A549 treated with ZK216348 at 1 μM for 4 hours (cell line): Measurements from ENCODE around the gene RNF214. TPM values are rescaled to one million over a fixed set of nuclear protein-coding genes. Genes with fewer than 3 reads are reported as not detected.

Experiments
- total RNA-seq: library from RNA; stranded (reverse); fragments of 200-300 nt; extraction: Qiagen RNA extraction; gene quantifications from 5 replicates; pipeline ENCODE4 v1.2.3, GENCODE V29; 2022; ENCODE audit warnings: low read depth

The RNF214 gene
- total RNA-seq: 9.1 to 12.9 TPM (median 10.4 TPM) in 5 replicates

GRCh38 chr11:117232092-117232878 lies at the start of gene RNF214:
RNF214 (plus strand) TSS chr11:117232671; CDS start chr11:117234273, 1,602 bp downstream.

GRCh38 chr11:117199053-117199915 lies 33.2 kb upstream of the RNF214 start, which contains the start of gene TAGLN:
TAGLN (plus strand) TSS chr11:117199370; CDS start chr11:117203014, 3,644 bp downstream.

GRCh38 chr11:117231842-117232091 lies 704 bp upstream of the RNF214 start, which contains the start of gene PCSK7:
PCSK7 (minus strand) TSS chr11:117232073; CDS start chr11:117229844, 2,229 bp downstream.

GRCh38 chr11:117290809-117291396 lies 58.4 kb downstream of the RNF214 start, which contains the start of gene BACE1-AS:
BACE1-AS (plus strand) TSS chr11:117291346.

DNA sequence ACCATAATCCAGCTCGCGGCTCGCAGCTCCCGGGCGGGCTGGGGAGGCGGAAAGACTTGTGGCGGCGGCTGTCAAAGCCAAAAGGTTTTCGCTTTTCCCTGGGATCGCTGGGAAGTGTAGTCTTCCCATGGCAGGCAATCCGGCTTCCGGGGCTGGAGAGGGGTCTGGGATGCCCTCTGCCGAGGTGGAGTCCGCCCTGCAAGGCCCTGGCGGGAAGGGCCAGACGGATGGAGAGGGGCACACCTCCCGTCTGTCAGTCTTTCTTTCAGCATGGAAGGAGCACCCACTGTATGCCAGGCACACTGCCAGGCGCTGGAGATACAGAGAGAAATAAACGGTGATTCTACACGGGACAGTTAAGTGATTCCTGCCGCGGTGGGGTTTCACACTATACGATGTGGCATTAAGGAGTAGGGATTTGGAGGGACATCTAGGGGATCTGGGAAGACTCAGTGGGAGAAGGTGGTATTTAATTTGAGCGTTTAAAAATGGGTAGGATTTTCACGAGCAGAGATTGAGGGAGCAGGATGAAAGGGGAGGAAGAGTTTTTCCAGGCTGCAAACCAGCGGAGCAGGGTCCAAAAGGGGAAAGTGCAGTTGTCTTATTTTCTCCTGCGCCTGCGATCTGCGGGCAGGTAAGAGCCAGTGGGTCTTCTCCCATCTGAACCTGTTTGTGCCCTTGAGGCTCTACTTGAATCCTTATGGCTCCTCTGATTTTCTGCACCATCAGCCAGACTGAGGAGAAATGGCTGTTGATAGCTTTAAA lies 83.9 kb downstream of the RNF214 start, which contains the start of gene BACE1:
BACE1 (minus strand) TSS at position 60 of the 765 bp plus-strand sequence. CDS start 461 bp downstream, outside the sequence.

DNA sequence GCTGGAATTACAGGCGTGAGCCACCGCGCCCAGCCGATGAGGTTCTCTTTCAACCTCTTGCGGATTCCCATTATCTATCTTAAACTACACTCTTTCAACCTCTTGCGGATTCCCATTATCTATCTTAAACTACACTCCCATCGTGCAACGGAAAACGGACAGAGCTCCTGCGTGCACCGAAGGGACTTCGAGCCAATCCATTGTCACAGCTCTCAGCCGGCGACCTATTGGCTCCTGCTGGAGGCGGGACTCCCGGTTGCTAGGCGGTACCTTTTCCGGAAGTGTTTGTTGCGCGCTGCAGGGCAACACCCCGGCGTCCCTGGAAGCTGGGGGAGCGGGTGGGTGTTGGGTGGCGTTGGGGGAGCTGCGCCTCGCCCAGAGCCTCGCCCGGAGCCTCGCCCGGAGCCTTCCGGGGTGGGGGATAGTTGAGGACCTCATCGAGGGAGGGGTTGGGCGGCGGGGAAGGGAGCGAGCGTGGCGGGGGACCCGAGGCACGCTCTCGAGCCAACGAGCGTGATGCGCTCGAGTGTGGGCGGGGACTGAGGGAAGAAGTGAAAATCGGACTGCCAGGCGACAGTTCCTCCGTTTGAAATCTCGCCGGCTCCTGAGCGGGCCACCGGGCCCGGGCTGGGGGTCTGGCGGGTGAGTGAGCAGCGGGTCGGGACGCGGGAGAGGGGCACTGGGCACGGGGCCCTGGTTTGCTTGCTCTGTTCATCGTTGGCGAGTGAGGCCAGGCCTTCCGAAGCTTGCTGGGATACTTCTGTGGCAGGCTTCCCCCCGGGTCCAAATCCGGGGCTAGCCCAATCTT lies 95.3 kb downstream of the RNF214 start, which contains the start of gene CEP164:
CEP164 (plus strand) TSS at position 288 of the 808 bp plus-strand sequence. CDS start 10,733 bp downstream, outside the sequence.

Other genes with a start within 250 kb of the RNF214 start
- gene SIK3, start 134.2 kb upstream of the RNF214 start, total RNA-seq: 7.0 to 10.6 TPM (median 9.9 TPM) in 5 replicates
- 25.0 to 45.0 TPM (median 36.4 TPM) in 5 replicates for gene PAFAH1B2, start 88.4 kb upstream of the RNF214 start, total RNA-seq
- 3.3 to 6.1 TPM (median 5.3 TPM) in 5 replicates for gene SIDT2, start 53.9 kb upstream of the RNF214 start, total RNA-seq
- 64.2 to 153 TPM (median 100 TPM) in 5 replicates for gene TAGLN, start 33.3 kb upstream of the RNF214 start, total RNA-seq
- 11.9 to 23.5 TPM (median 19.9 TPM) in 5 replicates for gene PCSK7, start 598 bp upstream of the RNF214 start, total RNA-seq
- gene BACE1-AS, start 58.7 kb downstream of the RNF214 start, total RNA-seq: 1.8 to 2.8 TPM (median 2.2 TPM) in 5 replicates
- 8.1 to 10.8 TPM (median 10.2 TPM) in 5 replicates for gene BACE1, start 83.6 kb downstream of the RNF214 start, total RNA-seq
- gene CEP164, start 95.2 kb downstream of the RNF214 start, total RNA-seq: 14.5 to 20.3 TPM (median 17.7 TPM) in 5 replicates